K562 (cell line): ENCODE data around the gene ZNF48. TPM values are rescaled to one million over a fixed set of nuclear protein-coding genes. Genes with fewer than 3 reads are reported as not detected.

Source experiments
- KLF13 ChIP-seq: fragments of 450-650 bp; IDR thresholded peaks from 2 replicates; pipeline ENCODE4 v1.6.1; 2016; ENCODE audit warnings: missing genetic modification characterization, low read depth, mild to moderate bottlenecking, missing compliant biosample characterization, moderate library complexity, borderline replicate concordance
- NFXL1 ChIP-seq: fragments of 450-650 bp; formaldehyde crosslinking; IDR thresholded peaks from 2 replicates; pipeline ENCODE4 v1.4.0; 2021; ENCODE audit warnings: mild to moderate bottlenecking
- PCBP1 ChIP-seq: fragments of 200-400 bp; formaldehyde crosslinking; IDR thresholded peaks from 2 replicates; pipeline ENCODE4 v1.6.1; 2018; ENCODE audit warnings: mild to moderate bottlenecking, low read depth, low read length; ENCODE audit not compliant: poor library complexity, severe bottlenecking
- RBM22 ChIP-seq: fragments of 200-400 bp; formaldehyde crosslinking; IDR thresholded peaks from 2 replicates; pipeline ENCODE4 v1.6.1; 2018; ENCODE audit warnings: low read length, low read depth; ENCODE audit not compliant: poor library complexity, severe bottlenecking
- ZFPM2 ChIP-seq: fragments of 250-450 bp; sonication (Bioruptor Pico); IDR thresholded peaks from 2 replicates; pipeline ENCODE4 v1.5.1; 2022; ENCODE audit warnings: mild to moderate bottlenecking
- ZNF212 ChIP-seq: fragments of 450-650 bp; formaldehyde crosslinking; IDR thresholded peaks from 2 replicates; pipeline ENCODE4 v1.4.0; 2020; ENCODE audit warnings: mild to moderate bottlenecking
- ZNF57 ChIP-seq: fragments of 450-650 bp; formaldehyde crosslinking; IDR thresholded peaks from 2 replicates; pipeline ENCODE4 v1.4.0; 2020; ENCODE audit warnings: mild to moderate bottlenecking, moderate library complexity
- polyA plus RNA-seq, 8 experiments: library from polyadenylated mRNA; depleted of rRNA in 4 of 8; stranded (reverse) in 5 of 8; unstranded in 3 of 8; fragments of >200 nt; fragmentation: Nextera tagmentation in 2 of 8; fragmentation: Illumina TruSeq in 1 of 8; extraction: Ambion mirVana in 2 of 8; extraction: Trizol in 1 of 8; gene quantifications; 2 replicates each; pipeline versions ENCODE4 v1.2.1 to v1.2.3, GENCODE V29; 2011 to 2014; ENCODE audit warnings: inconsistent platforms in 1 of 8, missing spikeins in 1 of 8
- total RNA-seq, 7 experiments: library from RNA; depleted of rRNA in 6 of 7; stranded (reverse); fragments of >200 nt in 6 of 7; fragmentation: Illumina TruSeq in 2 of 7; extraction: Trizol in 2 of 7; gene quantifications; 2 replicates each; pipeline versions ENCODE4 v1.2.1 to v1.2.3, GENCODE V29; 2011 to 2021; ENCODE audit warnings: low replicate concordance in 1 of 7
- TF ChIP-seq, protein P1 (sequence below): fragments of 200-600 bp; sonication (generic); IDR thresholded peaks from one replicate; pipeline ENCODE4 v1.6.1; 2012; ENCODE audit warnings: mild to moderate bottlenecking, low read depth, low read length, inconsistent platforms
- TF ChIP-seq, protein P2 (sequence below), 2 experiments: fragments of 450-650 bp in 1 of 2; IDR thresholded peaks; 2 replicates each; pipeline ENCODE4 v1.6.1; 2011 to 2017; ENCODE audit warnings: low read depth in 2 of 2, antibody characterized with exemption in 1 of 2, borderline replicate concordance in 1 of 2, low read length in 1 of 2, mild to moderate bottlenecking in 1 of 2, mixed read lengths in 1 of 2; ENCODE audit not compliant: control insufficient read depth in 1 of 2
- TF ChIP-seq, protein P3 (sequence below): sonication (generic); formaldehyde crosslinking; IDR thresholded peaks from 2 replicates; pipeline ENCODE4 v1.8.1; 2022; ENCODE audit warnings: missing genetic modification reagents

The ZNF48 gene
- total and polyA plus RNA-seq, 9 of the 15 experiments (the other 6 are each of a cell fraction or from before 2014, with no cell fraction given), result 0.38 to 11.6 (median 4.7) TPM

DNA sequence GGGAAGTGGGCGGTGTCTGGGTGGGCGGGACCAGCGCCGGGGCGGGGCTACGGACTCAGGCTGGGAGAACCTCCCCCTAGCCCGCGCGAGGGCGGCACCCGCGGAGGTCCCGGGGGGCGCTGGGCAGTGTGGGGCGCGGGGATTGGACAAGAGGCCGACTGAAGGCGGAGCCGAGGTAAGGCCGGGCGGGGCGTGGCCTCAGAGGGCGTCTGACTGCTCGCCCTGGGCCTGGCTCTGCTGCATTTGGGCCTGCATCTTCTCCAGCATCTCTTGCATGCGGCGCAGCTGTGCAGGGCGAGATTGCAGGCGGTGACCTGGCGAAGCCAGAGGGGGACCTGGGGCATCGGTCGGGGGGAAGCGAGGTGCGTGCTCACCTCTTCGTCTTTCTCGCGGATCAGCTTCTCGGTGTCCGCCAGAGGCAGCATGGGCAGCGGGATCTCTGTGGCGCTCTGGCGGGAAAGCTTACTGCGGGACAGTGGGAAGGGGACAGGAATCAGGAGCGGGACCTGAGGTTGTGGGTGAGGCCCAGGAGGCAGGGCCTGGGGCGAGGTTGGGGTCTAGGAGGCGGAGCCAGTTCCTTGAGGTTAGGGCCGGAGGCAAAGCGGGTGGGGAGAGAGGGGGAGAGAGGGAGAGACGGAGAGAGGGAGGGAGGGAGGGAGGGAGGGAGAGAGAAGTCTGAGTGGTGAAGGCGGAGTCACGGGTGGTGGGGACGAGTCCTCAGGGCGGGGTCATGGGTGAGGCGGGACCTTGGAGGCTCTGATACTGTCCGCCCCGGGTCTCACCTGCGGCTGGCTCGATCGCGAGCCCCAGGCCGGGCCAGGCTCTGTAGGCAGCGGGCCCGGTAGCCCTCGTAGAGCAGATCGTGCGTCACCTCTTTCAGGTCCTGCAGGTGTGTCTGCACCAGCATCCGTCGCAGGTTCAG lies 16.7 kb upstream of the ZNF48 start (continued):
- TF ChIP-seq, protein P1, sequence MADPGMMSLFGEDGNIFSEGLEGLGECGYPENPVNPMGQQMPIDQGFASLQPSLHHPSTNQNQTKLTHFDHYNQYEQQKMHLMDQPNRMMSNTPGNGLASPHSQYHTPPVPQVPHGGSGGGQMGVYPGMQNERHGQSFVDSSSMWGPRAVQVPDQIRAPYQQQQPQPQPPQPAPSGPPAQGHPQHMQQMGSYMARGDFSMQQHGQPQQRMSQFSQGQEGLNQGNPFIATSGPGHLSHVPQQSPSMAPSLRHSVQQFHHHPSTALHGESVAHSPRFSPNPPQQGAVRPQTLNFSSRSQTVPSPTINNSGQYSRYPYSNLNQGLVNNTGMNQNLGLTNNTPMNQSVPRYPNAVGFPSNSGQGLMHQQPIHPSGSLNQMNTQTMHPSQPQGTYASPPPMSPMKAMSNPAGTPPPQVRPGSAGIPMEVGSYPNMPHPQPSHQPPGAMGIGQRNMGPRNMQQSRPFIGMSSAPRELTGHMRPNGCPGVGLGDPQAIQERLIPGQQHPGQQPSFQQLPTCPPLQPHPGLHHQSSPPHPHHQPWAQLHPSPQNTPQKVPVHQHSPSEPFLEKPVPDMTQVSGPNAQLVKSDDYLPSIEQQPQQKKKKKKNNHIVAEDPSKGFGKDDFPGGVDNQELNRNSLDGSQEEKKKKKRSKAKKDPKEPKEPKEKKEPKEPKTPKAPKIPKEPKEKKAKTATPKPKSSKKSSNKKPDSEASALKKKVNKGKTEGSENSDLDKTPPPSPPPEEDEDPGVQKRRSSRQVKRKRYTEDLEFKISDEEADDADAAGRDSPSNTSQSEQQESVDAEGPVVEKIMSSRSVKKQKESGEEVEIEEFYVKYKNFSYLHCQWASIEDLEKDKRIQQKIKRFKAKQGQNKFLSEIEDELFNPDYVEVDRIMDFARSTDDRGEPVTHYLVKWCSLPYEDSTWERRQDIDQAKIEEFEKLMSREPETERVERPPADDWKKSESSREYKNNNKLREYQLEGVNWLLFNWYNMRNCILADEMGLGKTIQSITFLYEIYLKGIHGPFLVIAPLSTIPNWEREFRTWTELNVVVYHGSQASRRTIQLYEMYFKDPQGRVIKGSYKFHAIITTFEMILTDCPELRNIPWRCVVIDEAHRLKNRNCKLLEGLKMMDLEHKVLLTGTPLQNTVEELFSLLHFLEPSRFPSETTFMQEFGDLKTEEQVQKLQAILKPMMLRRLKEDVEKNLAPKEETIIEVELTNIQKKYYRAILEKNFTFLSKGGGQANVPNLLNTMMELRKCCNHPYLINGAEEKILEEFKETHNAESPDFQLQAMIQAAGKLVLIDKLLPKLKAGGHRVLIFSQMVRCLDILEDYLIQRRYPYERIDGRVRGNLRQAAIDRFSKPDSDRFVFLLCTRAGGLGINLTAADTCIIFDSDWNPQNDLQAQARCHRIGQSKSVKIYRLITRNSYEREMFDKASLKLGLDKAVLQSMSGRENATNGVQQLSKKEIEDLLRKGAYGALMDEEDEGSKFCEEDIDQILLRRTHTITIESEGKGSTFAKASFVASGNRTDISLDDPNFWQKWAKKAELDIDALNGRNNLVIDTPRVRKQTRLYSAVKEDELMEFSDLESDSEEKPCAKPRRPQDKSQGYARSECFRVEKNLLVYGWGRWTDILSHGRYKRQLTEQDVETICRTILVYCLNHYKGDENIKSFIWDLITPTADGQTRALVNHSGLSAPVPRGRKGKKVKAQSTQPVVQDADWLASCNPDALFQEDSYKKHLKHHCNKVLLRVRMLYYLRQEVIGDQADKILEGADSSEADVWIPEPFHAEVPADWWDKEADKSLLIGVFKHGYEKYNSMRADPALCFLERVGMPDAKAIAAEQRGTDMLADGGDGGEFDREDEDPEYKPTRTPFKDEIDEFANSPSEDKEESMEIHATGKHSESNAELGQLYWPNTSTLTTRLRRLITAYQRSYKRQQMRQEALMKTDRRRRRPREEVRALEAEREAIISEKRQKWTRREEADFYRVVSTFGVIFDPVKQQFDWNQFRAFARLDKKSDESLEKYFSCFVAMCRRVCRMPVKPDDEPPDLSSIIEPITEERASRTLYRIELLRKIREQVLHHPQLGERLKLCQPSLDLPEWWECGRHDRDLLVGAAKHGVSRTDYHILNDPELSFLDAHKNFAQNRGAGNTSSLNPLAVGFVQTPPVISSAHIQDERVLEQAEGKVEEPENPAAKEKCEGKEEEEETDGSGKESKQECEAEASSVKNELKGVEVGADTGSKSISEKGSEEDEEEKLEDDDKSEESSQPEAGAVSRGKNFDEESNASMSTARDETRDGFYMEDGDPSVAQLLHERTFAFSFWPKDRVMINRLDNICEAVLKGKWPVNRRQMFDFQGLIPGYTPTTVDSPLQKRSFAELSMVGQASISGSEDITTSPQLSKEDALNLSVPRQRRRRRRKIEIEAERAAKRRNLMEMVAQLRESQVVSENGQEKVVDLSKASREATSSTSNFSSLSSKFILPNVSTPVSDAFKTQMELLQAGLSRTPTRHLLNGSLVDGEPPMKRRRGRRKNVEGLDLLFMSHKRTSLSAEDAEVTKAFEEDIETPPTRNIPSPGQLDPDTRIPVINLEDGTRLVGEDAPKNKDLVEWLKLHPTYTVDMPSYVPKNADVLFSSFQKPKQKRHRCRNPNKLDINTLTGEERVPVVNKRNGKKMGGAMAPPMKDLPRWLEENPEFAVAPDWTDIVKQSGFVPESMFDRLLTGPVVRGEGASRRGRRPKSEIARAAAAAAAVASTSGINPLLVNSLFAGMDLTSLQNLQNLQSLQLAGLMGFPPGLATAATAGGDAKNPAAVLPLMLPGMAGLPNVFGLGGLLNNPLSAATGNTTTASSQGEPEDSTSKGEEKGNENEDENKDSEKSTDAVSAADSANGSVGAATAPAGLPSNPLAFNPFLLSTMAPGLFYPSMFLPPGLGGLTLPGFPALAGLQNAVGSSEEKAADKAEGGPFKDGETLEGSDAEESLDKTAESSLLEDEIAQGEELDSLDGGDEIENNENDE, result no peak
- TF ChIP-seq KLF13, result no peak
- no peak for TF ChIP-seq ZNF57
- TF ChIP-seq ZFPM2 (CRISPR knock-in tag), result no peak
- no peak for TF ChIP-seq NFXL1 (CRISPR knock-in tag)
- no peak for TF ChIP-seq PCBP1
- no peak for TF ChIP-seq RBM22
- TF ChIP-seq, protein P2, sequence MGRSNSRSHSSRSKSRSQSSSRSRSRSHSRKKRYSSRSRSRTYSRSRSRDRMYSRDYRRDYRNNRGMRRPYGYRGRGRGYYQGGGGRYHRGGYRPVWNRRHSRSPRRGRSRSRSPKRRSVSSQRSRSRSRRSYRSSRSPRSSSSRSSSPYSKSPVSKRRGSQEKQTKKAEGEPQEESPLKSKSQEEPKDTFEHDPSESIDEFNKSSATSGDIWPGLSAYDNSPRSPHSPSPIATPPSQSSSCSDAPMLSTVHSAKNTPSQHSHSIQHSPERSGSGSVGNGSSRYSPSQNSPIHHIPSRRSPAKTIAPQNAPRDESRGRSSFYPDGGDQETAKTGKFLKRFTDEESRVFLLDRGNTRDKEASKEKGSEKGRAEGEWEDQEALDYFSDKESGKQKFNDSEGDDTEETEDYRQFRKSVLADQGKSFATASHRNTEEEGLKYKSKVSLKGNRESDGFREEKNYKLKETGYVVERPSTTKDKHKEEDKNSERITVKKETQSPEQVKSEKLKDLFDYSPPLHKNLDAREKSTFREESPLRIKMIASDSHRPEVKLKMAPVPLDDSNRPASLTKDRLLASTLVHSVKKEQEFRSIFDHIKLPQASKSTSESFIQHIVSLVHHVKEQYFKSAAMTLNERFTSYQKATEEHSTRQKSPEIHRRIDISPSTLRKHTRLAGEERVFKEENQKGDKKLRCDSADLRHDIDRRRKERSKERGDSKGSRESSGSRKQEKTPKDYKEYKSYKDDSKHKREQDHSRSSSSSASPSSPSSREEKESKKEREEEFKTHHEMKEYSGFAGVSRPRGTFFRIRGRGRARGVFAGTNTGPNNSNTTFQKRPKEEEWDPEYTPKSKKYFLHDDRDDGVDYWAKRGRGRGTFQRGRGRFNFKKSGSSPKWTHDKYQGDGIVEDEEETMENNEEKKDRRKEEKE (IDR thresholded peaks at IDR 0.05; ENCODE audit: borderline replicate concordance in 1 of 2, control insufficient read depth in 1 of 2, low read depth in 2 of 2, low read length in 1 of 2), result 0 out of 4 replicates have a peak, but pooled peaks of 1 of the 2 experiments have one; percentile 24
- no peak for TF ChIP-seq ZNF212 (CRISPR knock-in tag)
- TF ChIP-seq, protein P3, sequence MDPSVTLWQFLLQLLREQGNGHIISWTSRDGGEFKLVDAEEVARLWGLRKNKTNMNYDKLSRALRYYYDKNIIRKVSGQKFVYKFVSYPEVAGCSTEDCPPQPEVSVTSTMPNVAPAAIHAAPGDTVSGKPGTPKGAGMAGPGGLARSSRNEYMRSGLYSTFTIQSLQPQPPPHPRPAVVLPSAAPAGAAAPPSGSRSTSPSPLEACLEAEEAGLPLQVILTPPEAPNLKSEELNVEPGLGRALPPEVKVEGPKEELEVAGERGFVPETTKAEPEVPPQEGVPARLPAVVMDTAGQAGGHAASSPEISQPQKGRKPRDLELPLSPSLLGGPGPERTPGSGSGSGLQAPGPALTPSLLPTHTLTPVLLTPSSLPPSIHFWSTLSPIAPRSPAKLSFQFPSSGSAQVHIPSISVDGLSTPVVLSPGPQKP (CRISPR knock-in tag), result no peak
